ENCODE data around the gene CDPF1. TPM values are rescaled to one million over a fixed set of nuclear protein-coding genes. Genes with fewer than 3 reads are reported as not detected.

The CDPF1 gene
- total RNA-seq, 2 donors from 2014 or later: 5.9 to 12.5 TPM

DNA sequence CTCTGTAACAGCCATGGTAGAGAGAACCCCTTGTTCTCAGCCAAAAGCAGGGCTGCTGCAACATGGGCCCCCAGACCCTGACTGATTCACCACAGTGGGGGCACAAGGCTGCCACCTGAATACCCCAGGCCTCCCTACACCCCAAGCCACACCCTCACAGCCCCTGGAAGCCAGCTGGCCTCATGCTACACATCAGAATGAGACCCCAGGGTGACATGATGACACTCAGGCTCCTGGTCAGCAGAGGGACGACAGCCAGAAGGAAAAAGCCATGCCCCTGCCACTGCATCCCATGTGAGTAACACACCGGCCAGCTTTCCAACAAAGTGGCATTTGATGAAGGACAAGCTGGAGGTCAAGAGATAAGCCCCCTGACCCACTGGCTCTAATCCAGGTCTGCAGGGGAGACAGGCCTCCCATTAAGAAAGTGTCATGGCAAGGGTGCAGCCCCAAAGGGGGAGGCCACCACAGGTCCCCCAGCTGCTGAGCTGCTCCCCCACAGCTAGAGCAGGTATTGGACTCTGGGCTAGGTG lies 2.6 kb downstream of the CDPF1 start:
- WGBS, 2 donors: 67 to 80% methylated on average over 1 to 2 of the region's 2 CpGs
- H3K27me3 ChIP-seq: no peaks in the 10 kb centered on the region

DNA sequence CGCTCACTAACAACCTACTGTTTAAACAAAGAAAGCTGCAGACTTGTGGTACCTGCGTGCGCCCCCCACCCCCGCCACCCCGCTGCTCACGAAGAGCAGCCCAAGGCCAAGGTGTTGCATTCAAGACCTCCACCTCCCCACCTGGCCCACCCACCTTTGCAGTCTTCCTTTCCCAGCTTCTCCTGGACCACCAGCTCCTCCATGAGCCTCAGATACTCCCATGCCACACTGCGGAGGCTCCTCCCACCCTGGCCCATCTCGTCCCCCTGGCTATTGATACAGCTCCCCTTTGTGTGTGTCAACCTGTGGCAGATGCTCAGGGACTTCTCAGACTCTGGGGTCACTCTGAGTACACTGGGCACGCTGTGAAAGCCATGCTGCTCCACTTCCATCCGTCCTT lies 3.9 kb downstream of the CDPF1 start:
- H3K36me3 ChIP-seq (replicated peaks in 1 of 2; ENCODE audit: insufficient read depth in 1 of 2, low read depth in 2 of 2): no peaks in the 10 kb centered on the region
- no peak overlapping the region for H3K4me3 ChIP-seq
- intact Hi-C loops (cut with DNase I): loop anchor here (10.0 kb wide), 1 partner anchor 91 kb away; the partner anchor contains the start of gene PPARA
- TF ChIP-seq POLR2A (IDR thresholded peaks at IDR 0.05): no peak
- TF ChIP-seq CTCF (IDR thresholded peaks at IDR 0.05): no peak
- ATAC-seq (no peak), DNase-seq (no peak)
- H3K9me3 ChIP-seq: no peaks in the 10 kb centered on the region
- no peak overlapping the region for H3K27ac ChIP-seq
- WGBS, 2 donors: 87 to 94% methylated on average over 10 of the region's 10 CpGs
- H3K4me1 ChIP-seq: peaks cover 24% of the 10 kb centered on the region
- no peaks in the 10 kb centered on the region for H3K27me3 ChIP-seq

More for the DNA sequence above, 2.6 kb downstream of the CDPF1 start:
- Histone ChIP-seq H3K36me3 (replicated peaks in 1 of 2; ENCODE audit: insufficient read depth in 1 of 2, low read depth in 2 of 2) (no peaks in the 10 kb centered on the region), H3K9me3 (no peaks in the 10 kb centered on the region), H3K4me1 (peaks cover 25% of the 10 kb centered on the region), H3K4me3 (no peak overlapping the region), H3K27ac (no peak overlapping the region)
- intact Hi-C loops (cut with DNase I): loop anchor here (10.0 kb wide), 1 partner anchor 93 kb away; the partner anchor contains the start of gene PPARA
- DNase-seq: no peak
- ATAC-seq: no peak
- no peak for TF ChIP-seq POLR2A (IDR thresholded peaks at IDR 0.05)
- TF ChIP-seq CTCF (IDR thresholded peaks at IDR 0.05): no peak

DNA sequence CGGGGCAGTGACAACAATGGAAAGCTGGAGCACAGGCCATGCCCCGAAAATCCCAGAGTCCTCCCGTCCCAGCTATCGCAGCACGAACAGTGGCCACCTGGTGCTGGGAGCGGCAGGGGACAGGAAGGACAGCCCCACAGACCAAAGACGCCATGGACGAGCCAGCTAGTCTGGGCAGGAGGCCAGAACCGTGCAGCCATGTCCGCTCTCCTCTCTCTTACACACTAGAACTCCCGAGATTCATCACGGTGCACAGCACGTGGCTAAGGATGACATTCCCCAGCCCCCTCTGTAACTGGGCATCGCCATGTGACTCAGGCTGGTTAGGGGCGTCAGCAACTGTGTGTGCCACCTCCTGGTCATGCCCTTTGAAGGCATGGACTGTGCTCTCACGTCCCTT lies 4.6 kb downstream of the CDPF1 start:
- WGBS, 2 donors: 73% methylated on average over 9 to 16 of the region's 16 CpGs
- ATAC-seq (no peak), DNase-seq (peak in 3 of 4 donors; percentile 20 to 49 (median 25))
- Histone ChIP-seq H3K27ac (no peak overlapping the region), H3K4me3 (no peak overlapping the region), H3K36me3 (replicated peaks in 1 of 2; ENCODE audit: insufficient read depth in 1 of 2, low read depth in 2 of 2) (no peaks in the 10 kb centered on the region), H3K27me3 (no peaks in the 10 kb centered on the region), H3K4me1 (peaks cover 25% of the 10 kb centered on the region), H3K9me3 (no peaks in the 10 kb centered on the region)
- intact Hi-C loops (cut with DNase I): loop anchor here (10.0 kb wide), 1 partner anchor 91 kb away; the partner anchor contains the start of gene PPARA
- no peak for TF ChIP-seq POLR2A (IDR thresholded peaks at IDR 0.05)
- TF ChIP-seq CTCF (IDR thresholded peaks at IDR 0.05): no peak

DNA sequence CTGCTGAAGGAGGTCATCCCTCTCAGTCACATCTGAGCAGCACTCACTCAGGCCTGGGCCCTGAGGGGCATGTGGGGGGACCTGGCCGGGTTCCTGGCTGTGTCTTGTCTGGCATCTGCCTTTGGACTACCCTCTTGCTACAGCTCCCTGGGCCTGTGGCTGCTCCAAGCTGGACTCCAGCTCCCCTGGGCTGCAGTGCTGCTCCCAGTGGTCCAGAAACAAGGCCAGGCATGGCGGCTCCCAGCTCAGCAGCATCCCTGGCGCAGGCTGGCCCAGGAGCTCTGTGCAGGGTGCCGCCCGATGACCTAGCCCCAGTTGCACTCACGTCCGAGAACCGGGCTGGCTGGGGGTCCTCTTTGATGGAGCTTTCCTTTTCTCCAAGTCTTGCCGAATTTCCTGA lies 5.3 kb downstream of the CDPF1 start:
- Histone ChIP-seq H3K27me3 (no peaks in the 10 kb centered on the region), H3K4me3 (no peak overlapping the region), H3K9me3 (no peaks in the 10 kb centered on the region), H3K4me1 (peaks cover 25% of the 10 kb centered on the region), H3K27ac (no peak overlapping the region), H3K36me3 (replicated peaks in 1 of 2; ENCODE audit: insufficient read depth in 1 of 2, low read depth in 2 of 2) (no peaks in the 10 kb centered on the region)
- ATAC-seq: no peak
- TF ChIP-seq CTCF (IDR thresholded peaks at IDR 0.05) (no peak), POLR2A (IDR thresholded peaks at IDR 0.05) (no peak)
- 90 to 93% methylated on average over 4 to 9 of the region's 9 CpGs for WGBS, 2 donors
- DNase-seq: no peak
- intact Hi-C loops (cut with DNase I): loop anchor here (10.0 kb wide), 1 partner anchor 90 kb away; the partner anchor contains the start of gene PPARA

DNA sequence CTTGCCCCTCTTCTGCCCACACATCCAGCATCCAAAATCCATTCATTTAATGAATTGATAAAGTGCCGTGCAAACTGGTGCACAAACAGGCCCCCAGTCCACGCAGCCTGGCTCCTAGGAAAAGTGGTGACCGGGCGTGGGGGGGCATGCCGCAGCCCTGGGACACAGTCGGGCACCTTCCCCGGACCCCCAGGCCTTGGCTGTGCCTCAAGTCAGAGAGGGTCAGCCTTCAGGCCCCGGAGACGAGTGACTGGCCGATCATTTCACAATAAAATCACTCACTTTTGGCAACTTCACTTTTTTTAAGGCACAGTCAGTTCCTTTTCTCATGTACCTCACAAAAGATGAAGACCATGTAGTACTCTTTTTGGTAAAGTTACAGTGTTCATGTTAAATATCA lies 8.0 kb downstream of the CDPF1 start:
- WGBS, 2 donors: 79 to 86% methylated on average over 10 of the region's 10 CpGs
- no peak for DNase-seq

More for the DNA sequence above, 8.0 kb downstream of the CDPF1 start:
- H3K36me3 ChIP-seq (replicated peaks in 1 of 2; ENCODE audit: insufficient read depth in 1 of 2, low read depth in 2 of 2): peaks cover 0 to 2% of the 10 kb centered on the region in 2 donors
- no peak for TF ChIP-seq CTCF (IDR thresholded peaks at IDR 0.05)
- TF ChIP-seq POLR2A (IDR thresholded peaks at IDR 0.05): no peak
- no peak overlapping the region for H3K27ac ChIP-seq
- intact Hi-C loops (cut with DNase I): loop anchor here (10.0 kb wide), 1 partner anchor 87 kb away; the partner anchor contains the start of gene PPARA
- peaks cover 20% of the 10 kb centered on the region for H3K4me1 ChIP-seq
- H3K4me3 ChIP-seq: no peak overlapping the region
- ATAC-seq: no peak
- no peaks in the 10 kb centered on the region for H3K27me3 ChIP-seq
- H3K9me3 ChIP-seq: no peaks in the 10 kb centered on the region
